CD4-positive, alpha-beta T cell treated with Interleukin-2 at 100 ng/mL for 4 hours (primary cell): ENCODE data around the gene NEK6.

Source experiments
- DNase-seq: peaks from one replicate; pipeline ENCODE4 v3.0.0-alpha.2; 2020; ENCODE audit warnings: low spot score

The NEK6 gene

DNA sequence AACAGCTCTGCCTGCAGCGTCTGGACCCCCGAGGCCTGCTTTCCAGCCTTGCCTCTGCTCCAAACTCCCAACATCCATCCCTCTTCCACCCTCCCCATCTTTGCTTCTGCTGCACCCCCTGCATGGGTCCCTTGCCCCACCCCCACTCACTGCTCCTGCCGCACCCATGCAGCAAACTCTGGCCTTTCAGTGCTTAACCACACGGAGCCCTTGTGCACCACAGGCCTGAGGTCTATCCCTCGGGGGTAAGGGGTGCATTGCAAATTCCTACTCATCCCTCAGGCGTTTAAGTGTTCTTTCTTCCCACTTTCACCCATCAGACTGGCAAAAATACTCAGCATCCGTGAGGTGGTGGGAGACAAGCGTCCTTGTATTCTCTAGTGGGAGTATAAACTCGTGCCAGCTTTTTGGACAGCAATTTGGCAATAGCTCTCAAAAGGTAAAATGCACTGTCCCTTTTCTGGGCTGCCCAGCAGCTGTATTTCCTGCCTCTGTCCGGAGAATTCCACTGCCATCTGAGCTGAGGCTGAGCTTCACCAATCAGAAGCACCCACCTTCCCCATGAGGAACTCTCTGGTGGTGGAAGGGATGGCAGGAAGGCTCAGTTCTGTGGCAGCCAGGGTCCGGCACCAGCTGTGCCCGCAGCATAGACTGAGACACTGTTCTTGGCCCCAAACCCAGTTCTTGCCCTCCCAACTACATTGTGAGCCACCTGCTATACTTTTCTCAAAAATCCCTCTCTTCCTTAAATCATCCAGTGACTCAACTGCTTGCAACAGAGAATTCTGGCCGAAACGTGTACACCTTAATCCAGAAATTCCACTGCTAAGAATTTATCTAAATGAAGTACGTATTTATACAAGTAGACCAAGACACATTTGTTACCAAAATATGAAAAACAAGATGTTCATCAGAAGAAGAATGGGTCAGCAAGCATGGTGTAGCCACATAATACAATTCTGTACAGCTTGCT lies 142.5 kb downstream of the NEK6 start:
- no peak for DNase-seq
